Stimulated activated naive CD4-positive, alpha-beta T cell (primary cell): ENCODE data around the gene RELN.
"Not testable (repeated sequence)": the region's sequence is repeated elsewhere in the genome, so short reads cannot be mapped to it uniquely, and the experiment has no call there.

ENCODE experiments used
- DNase-seq, 6 experiments: peaks; one replicate each; lab custom pipeline; 2025; lab: John Stamatoyannopoulos, UW

RELN gene

GRCh38 chr7:103941976-103942375 lies 47.5 kb downstream of the RELN start:
- DNase-seq: no peak

- no peak for DNase-seq
Observed at GRCh38 chr7:103940382-103941268, 48.8 kb downstream of the RELN start.

- no peak for DNase-seq
Observed at GRCh38 chr7:103937680-103938079, 51.8 kb downstream of the RELN start.

GRCh38 chr7:103936558-103936957 lies 52.9 kb downstream of the RELN start:
- DNase-seq: no peak

- no peak for DNase-seq
Observed at GRCh38 chr7:103934508-103934907, 55.0 kb downstream of the RELN start.

GRCh38 chr7:103932389-103932788 lies 57.1 kb downstream of the RELN start:
- DNase-seq: no peak

GRCh38 chr7:103929901-103930311 lies 59.6 kb downstream of the RELN start:
- no peak for DNase-seq

GRCh38 chr7:103928581-103928980 lies 60.9 kb downstream of the RELN start:
- no peak for DNase-seq

GRCh38 chr7:103924184-103924583 lies 65.3 kb downstream of the RELN start:
- no peak for DNase-seq

GRCh38 chr7:103922407-103922806 lies 67.1 kb downstream of the RELN start:
- no peak for DNase-seq

- DNase-seq: no peak
Observed at GRCh38 chr7:103921692-103922091, 67.8 kb downstream of the RELN start.

GRCh38 chr7:103919272-103919868 lies 70.1 kb downstream of the RELN start:
- no peak for DNase-seq

- DNase-seq: no peak
Observed at GRCh38 chr7:103918631-103919271, 70.7 kb downstream of the RELN start.

GRCh38 chr7:103915680-103916357 lies 73.6 kb downstream of the RELN start:
- no peak for DNase-seq

- DNase-seq: no peak
Observed at GRCh38 chr7:103914147-103914899, 75.1 kb downstream of the RELN start.

- no peak for DNase-seq
Observed at GRCh38 chr7:103912891-103913605, 76.4 kb downstream of the RELN start.

- not testable (repeated sequence) for DNase-seq
Observed at GRCh38 chr7:103911015-103911414, 78.4 kb downstream of the RELN start.

- no peak for DNase-seq
Observed at GRCh38 chr7:103905997-103906396, 83.5 kb downstream of the RELN start.

GRCh38 chr7:103902917-103903316 lies 86.5 kb downstream of the RELN start:
- no peak for DNase-seq

GRCh38 chr7:103896826-103897225 lies 92.6 kb downstream of the RELN start:
- DNase-seq: not testable (repeated sequence)
